Right atrium auricular region (tissue), 2 donors: ENCODE measurements around the gene SNX27. TPM values are rescaled to one million over a fixed set of nuclear protein-coding genes. Genes with fewer than 3 reads are reported as not detected.

Experiments
- DNase-seq: peaks from one replicate; pipeline ENCODE4 v3.0.0-alpha.2; 2019; ENCODE audit warnings: low spot score
- H3K27ac ChIP-seq, 2 donors: fragments of 200-600 bp; sonication (generic); 1 replicate in 1 of 2; 2 replicates in 1 of 2; pipeline ENCODE4 v1.5.1; 2016 to 2019
- H3K27me3 ChIP-seq, 2 donors: fragments of 200-600 bp; sonication (generic); one replicate each; pipeline versions ENCODE4 v1.5.1 to v1.6.0; 2017 to 2019
- H3K36me3 ChIP-seq: fragments of 200-600 bp; sonication (generic); one replicate; pipeline ENCODE4 v1.5.1; 2016
- H3K4me1 ChIP-seq, 2 donors: fragments of 200-600 bp; sonication (generic); one replicate each; pipeline versions ENCODE4 v1.5.1 to v1.6.0; 2017 to 2019
- H3K4me3 ChIP-seq, 2 donors: fragments of 200-600 bp; sonication (generic); 1 replicate in 1 of 2; 2 replicates in 1 of 2; pipeline ENCODE4 v1.5.1; 2017 to 2019; ENCODE audit warnings: mild to moderate bottlenecking in 1 of 2, moderate library complexity in 1 of 2
- H3K9me3 ChIP-seq, 2 donors: fragments of 200-600 bp; sonication (generic); one replicate each; pipeline ENCODE4 v1.5.1; 2019
- CTCF ChIP-seq, 2 donors: fragments of 200-600 bp; sonication (generic); IDR thresholded peaks; one replicate each; pipeline ENCODE4 v1.5.1; 2019; ENCODE audit warnings: antibody characterized with exemption in 2 of 2
- total RNA-seq, 2 donors: library from RNA; depleted of rRNA; stranded (reverse); fragments of >200 nt; gene quantifications; one replicate each; pipeline ENCODE4 v1.1.0, GENCODE V29; 2016

The SNX27 gene
- total RNA-seq, 2 donors from 2014 or later: 25.2 to 25.8 TPM

DNA sequence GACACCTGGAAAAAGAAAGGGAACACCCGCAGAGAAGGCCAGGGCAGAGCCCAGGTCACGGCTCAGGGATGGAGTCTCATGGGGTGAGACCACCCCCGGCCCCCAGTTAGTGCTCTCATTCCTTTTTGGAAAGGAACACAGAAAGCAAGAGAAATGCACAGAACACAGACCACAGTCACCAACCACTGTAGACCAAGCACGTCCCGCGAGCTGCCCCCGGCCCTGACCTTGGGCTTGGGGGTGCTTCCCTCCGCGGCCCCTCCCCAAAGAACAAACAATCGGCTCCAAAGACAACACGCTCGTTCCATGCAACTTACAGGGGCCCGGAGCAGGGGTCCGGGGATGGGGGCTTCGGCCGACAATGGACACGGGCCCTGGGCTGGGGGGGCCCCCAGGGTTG, 92.0 kb downstream of the SNX27 start:
- H3K27me3 ChIP-seq: no peaks in the 10 kb centered on the region
- TF ChIP-seq CTCF (IDR thresholded peaks at IDR 0.05): no peak
- peaks cover 31% of the 10 kb centered on the region for H3K36me3 ChIP-seq
- H3K4me3 ChIP-seq: no peak overlapping the region
- no peak overlapping the region for H3K27ac ChIP-seq
- DNase-seq: no peak
- H3K4me1 ChIP-seq: no peaks in the 10 kb centered on the region
- no peaks in the 10 kb centered on the region for H3K9me3 ChIP-seq

- Histone ChIP-seq H3K4me3 (no peak overlapping the region), H3K27me3 (no peaks in the 10 kb centered on the region), H3K36me3 (peaks cover 27% of the 10 kb centered on the region), H3K9me3 (no peaks in the 10 kb centered on the region), H3K4me1 (no peaks in the 10 kb centered on the region), H3K27ac (no peak overlapping the region)
- no peak for TF ChIP-seq CTCF (IDR thresholded peaks at IDR 0.05)
- no peak for DNase-seq
These were observed 92.4 kb downstream of the SNX27 start for GRCh38 chr1:151704246-151704645.

GRCh38 chr1:151705146-151705545, 93.3 kb downstream of the SNX27 start:
- no peaks in the 10 kb centered on the region for H3K27me3 ChIP-seq
- H3K27ac ChIP-seq: no peak overlapping the region
- no peak for TF ChIP-seq CTCF (IDR thresholded peaks at IDR 0.05)
- no peaks in the 10 kb centered on the region for H3K9me3 ChIP-seq
- H3K36me3 ChIP-seq: peaks cover 18% of the 10 kb centered on the region
- no peaks in the 10 kb centered on the region for H3K4me1 ChIP-seq
- no peak overlapping the region for H3K4me3 ChIP-seq
- no peak for DNase-seq

DNA sequence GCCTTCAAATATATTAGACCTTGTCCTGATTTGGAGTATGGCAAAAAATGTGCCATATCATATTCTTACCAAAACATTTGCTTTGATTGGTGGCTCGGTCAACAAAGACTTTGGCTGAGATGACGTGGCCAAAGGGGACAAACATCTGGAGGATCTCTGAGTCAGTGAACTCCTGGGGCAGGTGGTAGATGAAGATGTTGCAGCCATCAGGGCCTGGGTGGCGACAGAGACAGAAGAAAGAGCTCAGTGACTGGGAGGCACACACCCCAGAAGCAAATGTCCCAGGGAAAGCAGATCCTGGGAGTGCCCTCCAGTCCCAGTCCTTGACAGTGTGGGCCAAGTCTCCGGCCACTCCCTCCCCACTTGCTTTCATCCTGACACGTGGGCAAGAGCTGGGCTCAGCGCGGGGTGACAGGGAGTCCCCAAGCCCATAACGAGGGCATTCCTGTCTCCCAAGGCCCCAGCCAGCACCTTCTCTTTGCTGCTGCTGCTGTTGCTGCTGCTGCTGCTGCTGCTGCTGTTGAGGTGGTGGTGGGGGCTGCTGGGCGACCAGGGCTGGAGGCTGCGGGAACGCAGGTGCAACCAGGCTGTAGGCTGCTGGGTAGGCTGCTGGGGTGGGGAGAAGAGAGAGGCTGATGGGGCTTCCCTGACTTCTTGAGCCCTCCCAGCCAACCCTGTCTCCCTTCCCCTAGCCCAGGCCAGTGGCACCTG, 94.1 kb downstream of the SNX27 start:
- Histone ChIP-seq H3K36me3 (peaks cover 12% of the 10 kb centered on the region), H3K4me1 (no peaks in the 10 kb centered on the region)

GRCh38 chr1:151706464-151707415, 94.9 kb downstream of the SNX27 start:
- Histone ChIP-seq H3K9me3 (no peaks in the 10 kb centered on the region), H3K4me3 (no peak overlapping the region), H3K36me3 (peaks cover 4% of the 10 kb centered on the region), H3K27me3 (no peaks in the 10 kb centered on the region), H3K27ac (no peak overlapping the region), H3K4me1 (no peaks in the 10 kb centered on the region)
- no peak for TF ChIP-seq CTCF (IDR thresholded peaks at IDR 0.05)
- no peak for DNase-seq

More for the DNA sequence above, 94.1 kb downstream of the SNX27 start:
- TF ChIP-seq CTCF (IDR thresholded peaks at IDR 0.05): no peak
- no peaks in the 10 kb centered on the region for H3K27me3 ChIP-seq
- no peaks in the 10 kb centered on the region for H3K9me3 ChIP-seq
- no peak overlapping the region for H3K4me3 ChIP-seq
- H3K27ac ChIP-seq: no peak overlapping the region
- no peak for DNase-seq
